Rectal smooth muscle tissue (tissue), 1 donor: Measurements from ENCODE around the gene RALA.

Experiments
- H3K27ac ChIP-seq: one replicate; pipeline ENCODE4 v1.7.0; 2013; ENCODE audit warnings: low read depth, low read length, inconsistent platforms
- H3K27me3 ChIP-seq: one replicate; pipeline ENCODE4 v1.7.0; 2013; ENCODE audit warnings: low read length; ENCODE audit not compliant: control insufficient read depth, insufficient read depth
- H3K36me3 ChIP-seq: one replicate; pipeline ENCODE4 v1.7.0; 2013; ENCODE audit warnings: low read length; ENCODE audit not compliant: control insufficient read depth, insufficient read depth
- H3K4me1 ChIP-seq: one replicate; pipeline ENCODE4 v1.7.0; 2013; ENCODE audit warnings: low read length; ENCODE audit not compliant: control insufficient read depth, insufficient read depth
- H3K4me3 ChIP-seq: one replicate; pipeline ENCODE4 v1.7.0; 2013; ENCODE audit warnings: low read length
- H3K9ac ChIP-seq: one replicate; pipeline ENCODE4 v1.7.0; 2013; ENCODE audit warnings: low read length

RALA gene

DNA sequence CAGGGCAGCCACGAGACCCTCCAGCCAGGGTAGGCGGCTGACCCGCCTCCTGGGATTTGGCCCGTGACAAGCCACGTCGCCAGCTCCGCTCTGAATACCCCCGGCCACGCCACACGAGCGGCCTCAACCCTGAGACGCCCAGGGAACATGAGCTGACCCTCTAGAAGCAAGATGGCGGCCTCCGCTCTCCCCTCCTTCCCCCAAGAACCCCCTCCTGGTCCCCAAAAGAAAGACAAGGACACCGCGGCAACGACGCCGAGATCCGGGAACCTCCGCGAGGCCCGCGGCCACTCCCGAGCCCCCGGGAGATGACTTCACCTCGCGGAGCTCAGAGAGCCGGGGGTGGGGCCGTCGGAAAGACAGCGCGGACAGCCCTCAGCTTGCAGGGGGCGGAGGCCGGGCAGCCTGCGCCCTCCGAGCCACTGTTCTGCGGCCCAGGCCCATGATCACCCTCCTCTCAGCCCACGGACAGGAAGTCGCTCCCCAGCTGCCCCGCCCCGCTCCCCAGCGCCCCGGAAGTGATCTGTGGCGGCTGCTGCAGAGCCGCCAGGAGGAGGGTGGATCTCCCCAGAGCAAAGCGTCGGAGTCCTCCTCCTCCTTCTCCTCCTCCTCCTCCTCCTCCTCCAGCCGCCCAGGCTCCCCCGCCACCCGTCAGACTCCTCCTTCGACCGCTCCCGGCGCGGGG, at the start of gene RALA:
Gene RALA (plus strand): TSS at position 526 of the 685 bp plus-strand sequence. CDS start 63,096 bp downstream, outside the sequence.
- Histone ChIP-seq H3K4me3 (peak within 1 kb of the TSS; percentile 75), H3K4me1 (peaks cover 16% of the 10 kb centered on the region), H3K27me3 (no peaks in the 10 kb centered on the region), H3K27ac (peak within 1 kb of the TSS; percentile 85), H3K9ac (peak within 1 kb of the TSS; percentile 36), H3K36me3 (no peaks in the 10 kb centered on the region)

- H3K4me3 ChIP-seq, result no peak overlapping the region
- no peaks in the 10 kb centered on the region for H3K36me3 ChIP-seq
- no peaks in the 10 kb centered on the region for H3K27me3 ChIP-seq
Observed at GRCh38 chr7:39574673-39575349, 48.6 kb upstream of the RALA start.

GRCh38 chr7:39577229-39577874, 46.0 kb upstream of the RALA start:
- H3K27ac ChIP-seq, result no peak overlapping the region
- H3K9ac ChIP-seq, result no peak overlapping the region
- no peaks in the 10 kb centered on the region for H3K36me3 ChIP-seq
- no peaks in the 10 kb centered on the region for H3K27me3 ChIP-seq
- H3K4me3 ChIP-seq, result no peak overlapping the region
- H3K4me1 ChIP-seq, result no peaks in the 10 kb centered on the region

More at GRCh38 chr7:39574673-39575349, 48.6 kb upstream of the RALA start:
- Histone ChIP-seq H3K27ac (no peak overlapping the region), H3K9ac (no peak overlapping the region), H3K4me1 (no peaks in the 10 kb centered on the region)

GRCh38 chr7:39580149-39580874, 43.1 kb upstream of the RALA start:
- H3K27ac ChIP-seq, result no peak overlapping the region
- no peaks in the 10 kb centered on the region for H3K27me3 ChIP-seq
- H3K4me1 ChIP-seq, result no peaks in the 10 kb centered on the region
- H3K36me3 ChIP-seq, result no peaks in the 10 kb centered on the region
- no peak overlapping the region for H3K9ac ChIP-seq
- H3K4me3 ChIP-seq, result no peak overlapping the region

- Histone ChIP-seq H3K4me3 (no peak overlapping the region), H3K36me3 (no peaks in the 10 kb centered on the region), H3K27ac (no peak overlapping the region), H3K27me3 (no peaks in the 10 kb centered on the region), H3K9ac (no peak overlapping the region), H3K4me1 (no peaks in the 10 kb centered on the region)
Observed at GRCh38 chr7:39582536-39582935, 40.8 kb upstream of the RALA start.

DNA sequence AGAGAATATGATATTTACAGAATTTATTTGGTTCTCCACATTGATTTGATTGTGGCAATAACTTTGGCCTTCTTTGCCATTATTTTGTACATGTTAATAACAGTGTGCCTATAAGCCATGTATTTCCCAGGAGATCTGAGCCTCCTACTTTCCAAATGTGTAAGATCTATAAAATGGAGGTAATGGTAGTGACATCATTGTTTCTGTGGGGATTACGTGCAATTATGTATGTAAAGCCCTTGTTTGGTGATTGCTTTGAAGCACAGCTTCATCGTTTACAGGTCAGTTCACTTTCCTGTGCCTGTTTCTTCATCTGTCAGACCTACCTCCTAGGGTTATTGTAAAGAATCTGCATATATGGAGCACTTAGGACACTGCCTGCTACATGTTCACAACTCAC, 39.8 kb upstream of the RALA start:
- Histone ChIP-seq H3K4me1 (no peaks in the 10 kb centered on the region), H3K27me3 (no peaks in the 10 kb centered on the region), H3K9ac (no peak overlapping the region), H3K4me3 (no peak overlapping the region), H3K27ac (no peak overlapping the region), H3K36me3 (no peaks in the 10 kb centered on the region)

DNA sequence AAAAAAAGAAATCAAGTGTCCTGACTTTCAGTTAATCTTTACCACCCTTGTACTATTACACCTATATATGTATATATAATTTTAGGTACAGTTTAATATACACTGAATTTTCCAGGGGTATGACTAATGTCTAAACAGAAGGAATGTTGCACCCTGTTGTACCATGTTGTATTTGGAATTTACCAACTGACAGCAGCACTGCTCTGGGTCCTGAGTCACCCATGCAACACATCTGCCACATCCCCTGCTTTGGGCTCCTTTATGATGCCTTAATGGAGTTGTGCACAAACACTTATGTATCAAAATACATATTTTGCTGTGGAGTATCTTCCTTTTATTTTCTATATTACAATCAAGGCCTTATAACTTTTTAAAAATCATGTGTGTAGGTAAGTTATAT, 36.0 kb upstream of the RALA start:
- no peak overlapping the region for H3K4me3 ChIP-seq
- H3K27ac ChIP-seq, result no peak overlapping the region
- no peaks in the 10 kb centered on the region for H3K27me3 ChIP-seq
- no peaks in the 10 kb centered on the region for H3K4me1 ChIP-seq
- no peak overlapping the region for H3K9ac ChIP-seq
- H3K36me3 ChIP-seq, result no peaks in the 10 kb centered on the region

GRCh38 chr7:39588416-39588815, 35.0 kb upstream of the RALA start:
- Histone ChIP-seq H3K9ac (no peak overlapping the region), H3K36me3 (no peaks in the 10 kb centered on the region), H3K27ac (no peak overlapping the region), H3K4me1 (no peaks in the 10 kb centered on the region), H3K4me3 (no peak overlapping the region), H3K27me3 (no peaks in the 10 kb centered on the region)

GRCh38 chr7:39589323-39590111, 33.9 kb upstream of the RALA start:
- no peaks in the 10 kb centered on the region for H3K27me3 ChIP-seq
- H3K4me1 ChIP-seq, result no peaks in the 10 kb centered on the region
- no peak overlapping the region for H3K9ac ChIP-seq
- H3K27ac ChIP-seq, result no peak overlapping the region
- H3K36me3 ChIP-seq, result no peaks in the 10 kb centered on the region
- no peak overlapping the region for H3K4me3 ChIP-seq

DNA sequence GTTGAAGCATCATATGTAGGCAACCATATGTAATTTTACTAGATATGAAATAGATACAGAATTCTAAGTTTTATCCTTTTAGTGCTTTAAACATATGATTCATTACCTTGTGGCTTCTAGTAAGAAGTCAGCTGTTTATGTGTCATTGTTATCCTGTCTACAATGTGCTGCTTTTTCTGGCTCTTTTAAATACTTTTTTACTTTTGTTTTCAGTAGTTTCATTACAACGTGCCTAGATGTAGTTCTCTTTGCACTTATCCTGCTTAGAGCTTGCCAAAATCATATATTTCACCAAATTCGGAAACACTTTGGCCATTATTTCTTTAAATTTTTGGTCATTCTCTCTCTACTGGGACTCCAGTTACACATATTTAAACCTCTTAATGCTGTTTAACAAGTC, 30.8 kb upstream of the RALA start:
- no peaks in the 10 kb centered on the region for H3K36me3 ChIP-seq
- no peak overlapping the region for H3K4me3 ChIP-seq
- no peaks in the 10 kb centered on the region for H3K27me3 ChIP-seq
- no peak overlapping the region for H3K9ac ChIP-seq
- no peak overlapping the region for H3K27ac ChIP-seq
- H3K4me1 ChIP-seq, result no peaks in the 10 kb centered on the region

GRCh38 chr7:39594988-39595620, 28.3 kb upstream of the RALA start:
- Histone ChIP-seq H3K4me1 (no peaks in the 10 kb centered on the region), H3K9ac (no peak overlapping the region), H3K36me3 (no peaks in the 10 kb centered on the region), H3K27me3 (no peaks in the 10 kb centered on the region), H3K4me3 (no peak overlapping the region), H3K27ac (no peak overlapping the region)
